SK-N-SH (cell line): Measurements from ENCODE around the gene BTD. TPM values are rescaled to one million over a fixed set of nuclear protein-coding genes. Genes with fewer than 3 reads are reported as not detected.
A peak's percentile ranks its signal among the peaks of the same experiment; 100 is the strongest.

Source experiments
- CTCF ChIA-PET: fragments of 300-600, 350-600 bp; formaldehyde crosslinking; extraction: SDS; loops from one replicate; lab custom pipeline; 2021; lab: Yijun Ruan, JAX
- POLR2A ChIA-PET: fragments of 350-600 bp; sonication (Branson Sonifier 250); formaldehyde crosslinking; extraction: SDS; loops from one replicate; lab custom pipeline; 2020; ENCODE audit warnings: antibody characterized with exemption, inconsistent platforms; lab: Yijun Ruan, JAX
- DNase-seq: peaks from one replicate; pipeline ENCODE4 v3.0.0; 2012
- H2AFZ ChIP-seq: fragments of 200-600 bp; sonication (generic); 2 replicates; pipeline ENCODE4 v1.8.1; 2016; ENCODE audit warnings: antibody characterized with exemption, mild to moderate bottlenecking, low read depth
- H3F3A ChIP-seq: fragments of 200-600 bp; sonication (generic); replicated peaks from 2 replicates; pipeline ENCODE3; 2016; ENCODE audit warnings: antibody characterized with exemption, mild to moderate bottlenecking; ENCODE audit not compliant: insufficient read depth
- H3K27ac ChIP-seq, 2 experiments: fragments of 200-500 bp in 1 of 2; fragments of 200-600 bp in 1 of 2; sonication (Bioruptor generic) in 1 of 2; sonication (generic), shearing (Covaris generic) in 1 of 2; 2 replicates each; pipeline versions ENCODE4 v1.5.1 to v1.6.1; 2014 to 2016; ENCODE audit warnings: low read depth in 2 of 2, inconsistent platforms in 1 of 2, low read length in 1 of 2, mild to moderate bottlenecking in 1 of 2, mixed read lengths in 1 of 2
- H3K27me3 ChIP-seq: fragments of 200-600 bp; sonication (generic), shearing (Covaris generic); 2 replicates; pipeline ENCODE4 v1.6.1; 2016; ENCODE audit warnings: mixed run types; ENCODE audit not compliant: insufficient read depth
- H3K36me3 ChIP-seq, 2 experiments: fragments of 200-500 bp in 1 of 2; fragments of 200-600 bp in 1 of 2; sonication (Bioruptor generic) in 1 of 2; sonication (generic) in 1 of 2; replicated peaks in 1 of 2; 2 replicates each; pipeline versions ENCODE3 to v1.5.1; 2014 to 2016; ENCODE audit warnings: low read length in 1 of 2, mild to moderate bottlenecking in 1 of 2; ENCODE audit not compliant: insufficient read depth in 2 of 2, control insufficient read depth in 1 of 2
- H3K4me1 ChIP-seq, 2 experiments: fragments of 200-500 bp in 1 of 2; fragments of 200-600 bp in 1 of 2; sonication (Bioruptor generic) in 1 of 2; sonication (generic), shearing (Covaris generic) in 1 of 2; 2 replicates each; pipeline versions ENCODE4 v1.5.1 to v1.6.1; 2014 to 2016; ENCODE audit warnings: low read depth in 1 of 2, low read length in 1 of 2, mixed run types in 1 of 2; ENCODE audit not compliant: insufficient read depth in 2 of 2, control insufficient read depth in 1 of 2
- H3K4me2 ChIP-seq: fragments of 200-600 bp; sonication (generic), shearing (Covaris generic); 2 replicates; pipeline ENCODE4 v1.6.1; 2017; ENCODE audit warnings: mixed run types
- H3K4me3 ChIP-seq, 2 experiments: fragments of 200-500 bp in 1 of 2; fragments of 200-600 bp in 1 of 2; sonication (Bioruptor generic) in 1 of 2; sonication (generic), shearing (Covaris generic) in 1 of 2; 2 replicates each; pipeline versions ENCODE4 v1.5.1 to v1.8.1; 2014 to 2016; ENCODE audit warnings: low read depth in 2 of 2, inconsistent platforms in 1 of 2, low read length in 1 of 2, mild to moderate bottlenecking in 1 of 2, mixed read lengths in 1 of 2, moderate library complexity in 1 of 2
- H3K79me2 ChIP-seq: fragments of 200-600 bp; sonication (generic); 2 replicates; pipeline ENCODE4 v1.8.1; 2017; ENCODE audit warnings: mild to moderate bottlenecking; ENCODE audit not compliant: insufficient read depth
- H3K9ac ChIP-seq: fragments of 200-600 bp; sonication (generic); 2 replicates; pipeline ENCODE4 v1.6.1; 2017; ENCODE audit warnings: mixed run types
- H3K9me2 ChIP-seq: fragments of 200-600 bp; sonication (generic); 2 replicates; pipeline ENCODE4 v1.6.1; 2017; ENCODE audit warnings: mixed run types
- H3K9me3 ChIP-seq: fragments of 200-600 bp; sonication (generic); 2 replicates; pipeline ENCODE4 v1.6.1; 2017; ENCODE audit warnings: mixed run types, mild to moderate bottlenecking, moderate library complexity
- H4K20me1 ChIP-seq: fragments of 200-600 bp; sonication (generic); 2 replicates; pipeline ENCODE4 v1.6.1; 2017; ENCODE audit warnings: mild to moderate bottlenecking, mixed run types; ENCODE audit not compliant: insufficient read depth
- ELF1 ChIP-seq: IDR thresholded peaks from 2 replicates; pipeline ENCODE4 v1.4.0; 2012
- EP300 ChIP-seq, 2 experiments: IDR thresholded peaks; 2 replicates each; pipeline versions ENCODE4 v1.4.0 to v1.6.1; 2012; ENCODE audit warnings: borderline replicate concordance in 1 of 2, low read depth in 1 of 2, low read length in 1 of 2
- FOXM1 ChIP-seq: IDR thresholded peaks from 2 replicates; pipeline ENCODE4 v1.4.0; 2012; ENCODE audit warnings: low read depth, mild to moderate bottlenecking
- GABPA ChIP-seq: IDR thresholded peaks from 2 replicates; pipeline ENCODE4 v1.4.0; 2012; ENCODE audit warnings: low read depth, mild to moderate bottlenecking
- JUND ChIP-seq: IDR thresholded peaks from 2 replicates; pipeline ENCODE4 v1.4.0; 2012
- MEF2A ChIP-seq: IDR thresholded peaks from 2 replicates; pipeline ENCODE4 v1.4.0; 2012; ENCODE audit warnings: low read depth, borderline replicate concordance
- NFIC ChIP-seq: IDR thresholded peaks from 2 replicates; pipeline ENCODE4 v1.4.0; 2012; ENCODE audit warnings: borderline replicate concordance
- RAD21 ChIP-seq: IDR thresholded peaks from 2 replicates; pipeline ENCODE4 v1.6.1; 2012; ENCODE audit warnings: mild to moderate bottlenecking, low read length
- RCOR1 ChIP-seq: fragments of 150-350 bp; IDR thresholded peaks from 2 replicates; pipeline ENCODE4 v1.6.1; 2017; ENCODE audit warnings: antibody characterized with exemption, low read length
- RFX5 ChIP-seq: IDR thresholded peaks from 2 replicates; pipeline ENCODE4 v1.6.1; 2012; ENCODE audit warnings: mild to moderate bottlenecking, improper control_type of control experiment, low read length
- RXRA ChIP-seq: IDR thresholded peaks from 2 replicates; pipeline ENCODE4 v1.4.0; 2012; ENCODE audit warnings: low read depth, mild to moderate bottlenecking, borderline replicate concordance
- TAF1 ChIP-seq: IDR thresholded peaks from 2 replicates; pipeline ENCODE4 v1.6.1; 2012; ENCODE audit warnings: low read depth, mild to moderate bottlenecking, low read length, moderate library complexity, borderline replicate concordance
- TEAD4 ChIP-seq: IDR thresholded peaks from 2 replicates; pipeline ENCODE4 v1.4.0; 2012; ENCODE audit warnings: mild to moderate bottlenecking, borderline replicate concordance; ENCODE audit not compliant: insufficient read depth
- WGBS: methylation state at CpG from one replicate; pipeline ENCODE4 v1.1.6; 2017; ENCODE audit warnings: low lambda C conversion rate; 5-methylcytosine and 5-hydroxymethylcytosine counted together
- polyA plus RNA-seq, 3 experiments: library from polyadenylated mRNA; depleted of rRNA; stranded (reverse); fragments of >200 nt; gene quantifications; 2 replicates each; pipeline ENCODE4 v1.2.3, GENCODE V29; 2012
- TF ChIP-seq, protein P1 (sequence below): IDR thresholded peaks from 2 replicates; pipeline ENCODE4; 2012
- TF ChIP-seq, protein P2 (sequence below): IDR thresholded peaks from 2 replicates; pipeline ENCODE4 v1.4.0; 2012; ENCODE audit warnings: low read depth
- TF ChIP-seq, protein P3 (sequence below): IDR thresholded peaks from 2 replicates; pipeline ENCODE4 v1.4.0; 2012; ENCODE audit warnings: low read depth, borderline replicate concordance
- TF ChIP-seq, protein P4 (sequence below): fragments of 200-600 bp; sonication (generic); IDR thresholded peaks from 2 replicates; pipeline ENCODE4 v1.6.1; 2017; ENCODE audit warnings: antibody characterized with exemption, mild to moderate bottlenecking, moderate library complexity
- TF ChIP-seq, protein P5 (sequence below): fragments of 150-350 bp; IDR thresholded peaks from 2 replicates; pipeline ENCODE4 v1.6.1; 2016; ENCODE audit warnings: mild to moderate bottlenecking, low read depth, low read length

Gene BTD
- polyA plus RNA-seq, 1 of the 3 experiments (the other 2 are of a cell fraction): 23.6 TPM

DNA sequence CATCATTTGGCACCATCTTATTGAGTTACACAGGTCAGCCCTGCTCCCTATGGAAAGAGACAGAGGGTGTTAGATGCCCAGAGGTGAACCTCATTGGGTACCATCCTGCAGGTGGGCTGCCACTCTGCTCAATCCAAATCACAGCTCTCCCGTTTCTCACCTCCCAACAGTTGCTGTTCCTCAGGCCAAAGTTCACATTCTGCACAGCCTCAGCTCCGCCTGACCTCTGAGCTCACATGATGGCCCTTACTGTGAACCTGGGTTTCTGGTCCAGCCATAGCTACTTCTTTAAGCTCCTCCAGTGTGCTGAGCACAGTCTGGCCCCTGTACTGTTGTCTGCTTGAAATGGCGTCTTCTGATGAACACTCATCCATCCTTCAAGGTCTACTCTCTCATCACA, 47.8 kb downstream of the BTD start:
- Histone ChIP-seq H3K79me2 (0 out of 2 replicates have a peak, but pooled peaks cover 3% of the 10 kb centered on the region), H3K9me3 (no peaks in the 10 kb centered on the region), H3K4me1 (peaks cover 22 to 35% of the 10 kb centered on the region in 2 experiments), H3K9me2 (no peaks in the 10 kb centered on the region), H3K4me2 (no peak overlapping the region), H3F3A (peaks cover 48% of the 10 kb centered on the region), H3K36me3 (no peaks in the 10 kb centered on the region), H4K20me1 (no peaks in the 10 kb centered on the region), H3K27me3 (no peaks in the 10 kb centered on the region), H3K27ac (peak overlapping the region in 1 of 2 experiments; percentile 100; a peak in 2 of 4 replicates), H3K4me3 (no peak overlapping the region), H2AFZ (no peak overlapping the region), H3K9ac (no peak overlapping the region)
- no peak for DNase-seq
- CTCF ChIA-PET: no interaction called here
- POLR2A ChIA-PET: no interaction called here
- 98% methylated on average over 3 of the region's 3 CpGs for WGBS
- no peak for TF ChIP-seq EP300 (IDR thresholded peaks at IDR 0.05; ENCODE audit: borderline replicate concordance in 1 of 2, low read depth in 1 of 2, low read length in 1 of 2)

DNA sequence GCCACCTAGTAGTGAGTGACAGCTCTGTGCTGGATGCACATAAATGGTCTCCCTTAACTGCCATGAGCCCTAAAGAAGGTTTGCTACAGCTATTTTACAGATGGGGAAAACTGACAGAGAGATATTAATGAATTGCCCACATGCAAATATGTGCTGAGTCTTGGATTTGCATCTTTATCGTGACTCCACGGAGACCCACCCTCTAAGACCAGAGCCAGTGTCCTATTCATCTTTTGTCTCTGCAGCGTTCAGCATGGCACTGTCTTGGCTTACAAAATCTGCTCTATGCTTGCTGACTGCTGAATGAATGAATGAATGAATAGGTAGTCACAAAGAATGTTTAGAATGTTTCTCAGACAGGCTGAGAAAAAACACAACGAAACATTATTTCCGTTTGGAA, 48.3 kb downstream of the BTD start:
- Histone ChIP-seq H3K9me2 (no peaks in the 10 kb centered on the region), H3F3A (peaks cover 44% of the 10 kb centered on the region), H3K9me3 (no peaks in the 10 kb centered on the region), H3K27me3 (no peaks in the 10 kb centered on the region), H3K4me2 (no peak overlapping the region), H2AFZ (no peak overlapping the region), H3K79me2 (no peaks in the 10 kb centered on the region), H3K4me3 (no peak overlapping the region), H4K20me1 (no peaks in the 10 kb centered on the region), H3K9ac (no peak overlapping the region), H3K4me1 (peaks cover 22 to 32% of the 10 kb centered on the region in 2 experiments), H3K27ac (peak overlapping the region in 1 of 2 experiments; percentile 100; a peak in 1 of 4 replicates), H3K36me3 (no peaks in the 10 kb centered on the region)
- ChIA-PET CTCF (no interaction called here), POLR2A (interaction anchor here (1.5 kb wide), 1 partner anchor 48 kb away, joined by 4 read pairs; the partner anchor contains the start of genes BTD and HACL1)
- WGBS: 97% methylated on average over 5 of the region's 5 CpGs
- DNase-seq: no peak
- TF ChIP-seq, protein P1, sequence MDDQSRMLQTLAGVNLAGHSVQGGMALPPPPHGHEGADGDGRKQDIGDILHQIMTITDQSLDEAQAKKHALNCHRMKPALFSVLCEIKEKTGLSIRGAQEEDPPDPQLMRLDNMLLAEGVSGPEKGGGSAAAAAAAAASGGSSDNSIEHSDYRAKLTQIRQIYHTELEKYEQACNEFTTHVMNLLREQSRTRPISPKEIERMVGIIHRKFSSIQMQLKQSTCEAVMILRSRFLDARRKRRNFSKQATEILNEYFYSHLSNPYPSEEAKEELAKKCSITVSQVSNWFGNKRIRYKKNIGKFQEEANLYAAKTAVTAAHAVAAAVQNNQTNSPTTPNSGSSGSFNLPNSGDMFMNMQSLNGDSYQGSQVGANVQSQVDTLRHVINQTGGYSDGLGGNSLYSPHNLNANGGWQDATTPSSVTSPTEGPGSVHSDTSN: no peak
- TF ChIP-seq ELF1 (no peak), RXRA (no peak), NFIC (no peak), MEF2A (no peak), RAD21 (no peak), RCOR1 (no peak), GABPA (no peak), TAF1 (no peak), TEAD4 (no peak), RFX5 (no peak), JUND (no peak), FOXM1 (no peak)
- TF ChIP-seq, protein P2, sequence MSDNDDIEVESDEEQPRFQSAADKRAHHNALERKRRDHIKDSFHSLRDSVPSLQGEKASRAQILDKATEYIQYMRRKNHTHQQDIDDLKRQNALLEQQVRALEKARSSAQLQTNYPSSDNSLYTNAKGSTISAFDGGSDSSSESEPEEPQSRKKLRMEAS: no peak
- TF ChIP-seq, protein P3, sequence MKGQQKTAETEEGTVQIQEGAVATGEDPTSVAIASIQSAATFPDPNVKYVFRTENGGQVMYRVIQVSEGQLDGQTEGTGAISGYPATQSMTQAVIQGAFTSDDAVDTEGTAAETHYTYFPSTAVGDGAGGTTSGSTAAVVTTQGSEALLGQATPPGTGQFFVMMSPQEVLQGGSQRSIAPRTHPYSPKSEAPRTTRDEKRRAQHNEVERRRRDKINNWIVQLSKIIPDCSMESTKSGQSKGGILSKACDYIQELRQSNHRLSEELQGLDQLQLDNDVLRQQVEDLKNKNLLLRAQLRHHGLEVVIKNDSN: no peak
- TF ChIP-seq, protein P4, sequence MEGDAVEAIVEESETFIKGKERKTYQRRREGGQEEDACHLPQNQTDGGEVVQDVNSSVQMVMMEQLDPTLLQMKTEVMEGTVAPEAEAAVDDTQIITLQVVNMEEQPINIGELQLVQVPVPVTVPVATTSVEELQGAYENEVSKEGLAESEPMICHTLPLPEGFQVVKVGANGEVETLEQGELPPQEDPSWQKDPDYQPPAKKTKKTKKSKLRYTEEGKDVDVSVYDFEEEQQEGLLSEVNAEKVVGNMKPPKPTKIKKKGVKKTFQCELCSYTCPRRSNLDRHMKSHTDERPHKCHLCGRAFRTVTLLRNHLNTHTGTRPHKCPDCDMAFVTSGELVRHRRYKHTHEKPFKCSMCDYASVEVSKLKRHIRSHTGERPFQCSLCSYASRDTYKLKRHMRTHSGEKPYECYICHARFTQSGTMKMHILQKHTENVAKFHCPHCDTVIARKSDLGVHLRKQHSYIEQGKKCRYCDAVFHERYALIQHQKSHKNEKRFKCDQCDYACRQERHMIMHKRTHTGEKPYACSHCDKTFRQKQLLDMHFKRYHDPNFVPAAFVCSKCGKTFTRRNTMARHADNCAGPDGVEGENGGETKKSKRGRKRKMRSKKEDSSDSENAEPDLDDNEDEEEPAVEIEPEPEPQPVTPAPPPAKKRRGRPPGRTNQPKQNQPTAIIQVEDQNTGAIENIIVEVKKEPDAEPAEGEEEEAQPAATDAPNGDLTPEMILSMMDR: no peak
- TF ChIP-seq, protein P5, sequence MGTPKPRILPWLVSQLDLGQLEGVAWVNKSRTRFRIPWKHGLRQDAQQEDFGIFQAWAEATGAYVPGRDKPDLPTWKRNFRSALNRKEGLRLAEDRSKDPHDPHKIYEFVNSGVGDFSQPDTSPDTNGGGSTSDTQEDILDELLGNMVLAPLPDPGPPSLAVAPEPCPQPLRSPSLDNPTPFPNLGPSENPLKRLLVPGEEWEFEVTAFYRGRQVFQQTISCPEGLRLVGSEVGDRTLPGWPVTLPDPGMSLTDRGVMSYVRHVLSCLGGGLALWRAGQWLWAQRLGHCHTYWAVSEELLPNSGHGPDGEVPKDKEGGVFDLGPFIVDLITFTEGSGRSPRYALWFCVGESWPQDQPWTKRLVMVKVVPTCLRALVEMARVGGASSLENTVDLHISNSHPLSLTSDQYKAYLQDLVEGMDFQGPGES: no peak
